Cardiac septum (tissue), 1 donor: Measurements from ENCODE around the gene KCNE5. TPM values are rescaled to one million over a fixed set of nuclear protein-coding genes. Genes with fewer than 3 reads are reported as not detected.
"Not testable (repeated sequence)": the region's sequence is repeated elsewhere in the genome, so short reads cannot be mapped to it uniquely, and the experiment has no call there.

Source experiments
- DNase-seq: peaks from one replicate; pipeline ENCODE4 v3.0.0-alpha.2; 2020; ENCODE audit warnings: low spot score
- intact Hi-C: fragments of 100-400 bp; cut with DNase I; formaldehyde crosslinking; loops from one replicate; pipeline ENCODE4 v1.14.0; 2022
- long read RNA-seq: library from polyadenylated mRNA; unstranded; transcript quantifications from one replicate; pipeline ENCODE4 v2.0.0, GENCODE V29; 2021
- total RNA-seq: library from RNA; stranded (reverse); fragmentation: NEBNext Ultra II Directional; extraction: Animal tissue kit (Norgen Biotek cat#: 25700); gene quantifications from one replicate; pipeline ENCODE4 v1.2.1, GENCODE V29; 2021
- donor health status: DM: no; HTN: no; CAD: no.

Gene KCNE5
- total RNA-seq: 0.38 TPM
- long read RNA-seq, partial matches to known transcripts: 0 of 1 reads
- long read RNA-seq, other reads (novel, unspliced or antisense): 0 of 1 reads

- no peak for DNase-seq
- intact Hi-C loops: no loop called here
Observed at GRCh38 chrX:109624641-109625616, at the start of gene KCNE5. Gene KCNE5 (minus strand): TSS chrX:109625172. CDS start chrX:109625020, 152 bp downstream.

- DNase-seq: no peak
- intact Hi-C loops: no loop called here
Observed at GRCh38 chrX:109672239-109672638, 47.3 kb upstream of the KCNE5 start.

GRCh38 chrX:109671170-109671569 is 46.2 kb upstream of the KCNE5 start:
- DNase-seq, intact Hi-C loops: not testable (repeated sequence)

GRCh38 chrX:109667986-109668385 is 43.0 kb upstream of the KCNE5 start:
- no peak for DNase-seq
- intact Hi-C loops: no loop called here

GRCh38 chrX:109660435-109661143 is 35.6 kb upstream of the KCNE5 start:
- no peak for DNase-seq
- intact Hi-C loops: no loop called here

- no peak for DNase-seq
- intact Hi-C loops: no loop called here
Observed at GRCh38 chrX:109658391-109658790, 33.4 kb upstream of the KCNE5 start.

GRCh38 chrX:109657364-109657763 is 32.4 kb upstream of the KCNE5 start:
- intact Hi-C loops, DNase-seq: not testable (repeated sequence)

- DNase-seq: no peak
- intact Hi-C loops: no loop called here
Observed at GRCh38 chrX:109656774-109657173, 31.8 kb upstream of the KCNE5 start.

GRCh38 chrX:109655502-109656201 is 30.7 kb upstream of the KCNE5 start:
- intact Hi-C loops: no loop called here
- no peak for DNase-seq

GRCh38 chrX:109654516-109655109 is 29.6 kb upstream of the KCNE5 start:
- no peak for DNase-seq
- intact Hi-C loops: no loop called here

- intact Hi-C loops, DNase-seq: not testable (repeated sequence)
Observed at GRCh38 chrX:109644671-109645070, 19.7 kb upstream of the KCNE5 start.

- DNase-seq: no peak
- intact Hi-C loops: no loop called here
Observed at GRCh38 chrX:109643687-109644086, 18.7 kb upstream of the KCNE5 start.

GRCh38 chrX:109638158-109638557 is 13.2 kb upstream of the KCNE5 start:
- no peak for DNase-seq
- intact Hi-C loops: loop anchor here (10.0 kb wide), 1 partner anchor 103 kb away; the partner anchor contains the start of gene NXT2

GRCh38 chrX:109637477-109637876 is 12.5 kb upstream of the KCNE5 start:
- not testable (repeated sequence) for DNase-seq
- intact Hi-C loops: loop anchor here (10.0 kb wide), 1 partner anchor 103 kb away; the partner anchor contains the start of gene NXT2

GRCh38 chrX:109635146-109635545 is 10.2 kb upstream of the KCNE5 start:
- no peak for DNase-seq
- intact Hi-C loops: loop anchor here (10.0 kb wide), 1 partner anchor 100 kb away; the partner anchor contains the start of gene NXT2

GRCh38 chrX:109632906-109633504 is 8.0 kb upstream of the KCNE5 start:
- DNase-seq: no peak
- intact Hi-C loops: loop anchor here (5.0 to 10.0 kb wide), 2 partner anchors 98 to 146 kb away; partner anchors contain the start of gene NXT2

GRCh38 chrX:109629310-109629709 is 4.3 kb upstream of the KCNE5 start:
- DNase-seq: no peak
- intact Hi-C loops: no loop called here

GRCh38 chrX:109626637-109627036 is 1.7 kb upstream of the KCNE5 start:
- intact Hi-C loops: no loop called here
- no peak for DNase-seq

GRCh38 chrX:109623997-109624396 is 975 bp downstream of the KCNE5 start:
- intact Hi-C loops: no loop called here
- no peak for DNase-seq
